IPS-18c (cell line): Measurements from ENCODE around the gene EPS8L2.

Experiments
- H3K4me3 ChIP-seq: 2 replicates; pipeline ENCODE4 v1.7.0; 2013; ENCODE audit warnings: low read depth, mild to moderate bottlenecking, low read length, moderate library complexity; ENCODE audit not compliant: insufficient read depth
- H3K9me3 ChIP-seq: one replicate; pipeline ENCODE4 v1.6.1; 2013; ENCODE audit warnings: mild to moderate bottlenecking, low read length, moderate library complexity; ENCODE audit not compliant: control insufficient read depth, insufficient read depth

EPS8L2 gene

DNA sequence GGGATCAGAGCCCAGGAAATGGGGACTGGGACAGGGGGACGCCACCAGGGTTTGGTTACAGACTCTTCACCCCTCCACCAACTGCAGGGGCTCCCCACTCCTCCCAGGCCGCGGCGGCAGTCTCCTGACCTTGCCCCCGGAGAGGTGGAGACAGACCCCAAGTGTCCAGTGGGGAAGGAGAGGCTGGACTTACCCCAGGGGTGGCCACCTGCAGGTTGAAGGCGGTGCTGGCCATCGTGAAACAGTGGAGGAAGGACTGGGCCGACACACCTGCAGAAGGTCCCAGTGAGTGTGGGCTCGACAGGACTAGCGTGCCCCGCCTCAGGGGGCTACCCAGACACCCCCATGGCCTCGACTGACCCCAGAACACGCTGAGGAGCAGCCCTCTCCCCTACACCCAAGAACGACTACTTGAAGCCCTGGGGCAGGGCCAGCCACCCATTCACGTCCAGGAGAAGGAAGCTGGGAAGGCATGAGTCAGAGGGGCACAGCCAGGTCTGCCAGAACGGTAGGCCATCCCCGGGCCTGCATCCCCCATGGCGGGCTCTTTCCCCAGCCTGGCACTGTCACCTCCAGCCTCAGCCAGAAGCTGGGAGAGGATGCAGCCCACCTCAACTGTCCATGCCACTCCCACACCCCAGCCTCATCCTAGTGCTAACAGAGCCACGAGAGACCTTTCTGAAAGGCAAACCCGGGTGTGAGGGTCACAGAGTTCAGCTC, 69.0 kb downstream of the EPS8L2 start:
- H3K9me3 ChIP-seq = peaks cover 4% of the 10 kb centered on the region
- no peak overlapping the region for H3K4me3 ChIP-seq

DNA sequence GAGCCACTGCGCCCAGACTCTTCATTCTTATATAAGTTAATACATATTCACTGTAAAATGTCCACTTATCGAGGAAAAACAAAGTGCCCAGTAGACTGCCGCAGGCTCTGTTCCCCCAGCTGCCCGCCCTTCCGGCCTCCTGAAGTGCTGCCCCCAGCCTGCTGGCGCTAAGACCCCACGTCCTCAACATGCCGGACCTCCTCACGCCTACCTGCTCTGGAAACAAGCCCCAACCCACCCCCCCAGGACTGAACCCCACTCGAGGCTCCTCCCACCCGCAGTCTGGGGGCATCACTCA, 70.2 kb downstream of the EPS8L2 start:
- peak overlapping the region; percentile 94 for H3K4me3 ChIP-seq
- peaks cover 4% of the 10 kb centered on the region for H3K9me3 ChIP-seq

- H3K9me3 ChIP-seq = peaks cover 4% of the 10 kb centered on the region
- H3K4me3 ChIP-seq = peak overlapping the region; percentile 94
Measured at GRCh38 chr11:776561-777287, 70.7 kb downstream of the EPS8L2 start.
